Thymus (tissue), 11 donors: ENCODE measurements around the gene TRPM1. TPM values are rescaled to one million over a fixed set of nuclear protein-coding genes. Genes with fewer than 3 reads are reported as not detected.

Source experiments
- DNase-seq, 9 donors: peaks; one replicate each; pipeline ENCODE4 v3.0.0-alpha.2; 2013; ENCODE audit warnings: low spot score in 9 of 9, low read depth in 6 of 9, missing footprints in 1 of 9
- H3K27ac ChIP-seq, 2 donors: one replicate each; pipeline ENCODE4 v1.5.1; 2013; ENCODE audit warnings: control low read depth in 1 of 2, low read depth in 1 of 2, low read length in 1 of 2, mild to moderate bottlenecking in 1 of 2, moderate library complexity in 1 of 2
- H3K27me3 ChIP-seq, 2 donors: one replicate each; pipeline ENCODE4 v1.5.1; 2013; ENCODE audit warnings: low read length in 1 of 2; ENCODE audit not compliant: control insufficient read depth in 2 of 2, insufficient read depth in 1 of 2
- H3K36me3 ChIP-seq, 2 donors: one replicate each; pipeline ENCODE4 v1.5.1; 2013; ENCODE audit warnings: low read length in 1 of 2, mild to moderate bottlenecking in 1 of 2, moderate library complexity in 1 of 2; ENCODE audit not compliant: control insufficient read depth in 2 of 2, insufficient read depth in 2 of 2
- H3K4me1 ChIP-seq, 2 donors: one replicate each; pipeline ENCODE4 v1.5.1; 2013; ENCODE audit warnings: low read length in 2 of 2; ENCODE audit not compliant: control insufficient read depth in 2 of 2, insufficient read depth in 2 of 2
- H3K4me3 ChIP-seq, 2 donors: one replicate each; pipeline ENCODE4 v1.5.1; 2013; ENCODE audit warnings: low read length in 2 of 2, control low read depth in 1 of 2, mild to moderate bottlenecking in 1 of 2
- H3K9me3 ChIP-seq, 2 donors: one replicate each; pipeline ENCODE4 v1.5.1; 2013; ENCODE audit warnings: low read length in 1 of 2, mild to moderate bottlenecking in 1 of 2; ENCODE audit not compliant: control insufficient read depth in 2 of 2, insufficient read depth in 1 of 2
- WGBS: extraction: QIAGEN DNeasy Blood & Tissue Kit; methylation state at CpG from one replicate; pipeline ENCODE4 v1.1.7; 2013; 5-methylcytosine and 5-hydroxymethylcytosine counted together
- polyA plus RNA-seq: library from polyadenylated mRNA; stranded (reverse); fragments of 200-250 nt; gene quantifications from one replicate; pipeline ENCODE4 v1.2.3, GENCODE V29; 2013
- total RNA-seq: library from RNA; stranded (reverse); fragments of 120-200 nt; gene quantifications from one replicate; pipeline ENCODE4 v1.2.4, GENCODE V29; 2013
- donor health status: healthy.

Gene TRPM1
- total and polyA plus RNA-seq, 2 donors: 0.02 to 0.09 TPM

- Histone ChIP-seq H3K9me3 (no peaks in the 10 kb centered on the region), H3K27me3 (no peaks in the 10 kb centered on the region), H3K4me3 (peak overlapping the region; percentile 93 to 97), H3K36me3 (peaks cover 11 to 18% of the 10 kb centered on the region in 2 donors), H3K27ac (peak overlapping the region; percentile 92 to 94), H3K4me1 (peaks cover 18 to 20% of the 10 kb centered on the region in 2 donors)
- DNase-seq: peak in 1 of 9 donors; percentile 43
- WGBS: 4% methylated on average over 24 of the region's 24 CpGs
Observed at GRCh38 chr15:30990446-30991254, 110.9 kb downstream of the TRPM1 start.

GRCh38 chr15:30990036-30990435 lies 111.5 kb downstream of the TRPM1 start:
- Histone ChIP-seq H3K4me3 (peak overlapping the region; percentile 93 to 97), H3K27me3 (no peaks in the 10 kb centered on the region), H3K36me3 (peaks cover 16 to 24% of the 10 kb centered on the region in 2 donors), H3K27ac (peak overlapping the region in 1 of 2 donors; percentile 92), H3K4me1 (peaks cover 19 to 21% of the 10 kb centered on the region in 2 donors), H3K9me3 (no peaks in the 10 kb centered on the region)
- WGBS: 87% methylated on average over 2 of the region's 2 CpGs
- no peak for DNase-seq

GRCh38 chr15:30985081-30985531 lies 116.4 kb downstream of the TRPM1 start:
- Histone ChIP-seq H3K36me3 (peaks cover 36 to 57% of the 10 kb centered on the region in 2 donors), H3K27me3 (no peaks in the 10 kb centered on the region), H3K4me3 (no peak overlapping the region), H3K27ac (no peak overlapping the region), H3K9me3 (no peaks in the 10 kb centered on the region), H3K4me1 (peaks cover 16 to 17% of the 10 kb centered on the region in 2 donors)
- no peak for DNase-seq
- WGBS: 79% methylated on average over 3 of the region's 3 CpGs

- Histone ChIP-seq H3K27ac (no peak overlapping the region), H3K4me3 (no peak overlapping the region), H3K4me1 (peaks cover 11 to 13% of the 10 kb centered on the region in 2 donors), H3K36me3 (peaks cover 41 to 63% of the 10 kb centered on the region in 2 donors), H3K27me3 (no peaks in the 10 kb centered on the region), H3K9me3 (no peaks in the 10 kb centered on the region)
- 93% methylated on average over 6 of the region's 6 CpGs for WGBS
- DNase-seq: no peak
Observed at GRCh38 chr15:30984542-30984941, 117.0 kb downstream of the TRPM1 start.

- DNase-seq: no peak
- no peak overlapping the region for H3K27ac ChIP-seq
- WGBS: 96% methylated on average over 3 of the region's 3 CpGs
- peaks cover 11 to 13% of the 10 kb centered on the region in 2 donors for H3K4me1 ChIP-seq
- H3K9me3 ChIP-seq: no peaks in the 10 kb centered on the region
- no peaks in the 10 kb centered on the region for H3K27me3 ChIP-seq
- peaks cover 42 to 63% of the 10 kb centered on the region in 2 donors for H3K36me3 ChIP-seq
- H3K4me3 ChIP-seq: no peak overlapping the region
Observed at GRCh38 chr15:30984118-30984517, 117.4 kb downstream of the TRPM1 start.

- no peaks in the 10 kb centered on the region for H3K4me1 ChIP-seq
- H3K27ac ChIP-seq: no peak overlapping the region
- WGBS: 88% methylated on average over 5 of the region's 5 CpGs
- H3K36me3 ChIP-seq: peaks cover 22 to 58% of the 10 kb centered on the region in 2 donors
- H3K9me3 ChIP-seq: no peaks in the 10 kb centered on the region
- H3K27me3 ChIP-seq: no peaks in the 10 kb centered on the region
- H3K4me3 ChIP-seq: no peak overlapping the region
- no peak for DNase-seq
Observed at GRCh38 chr15:30979457-30979856, 122.1 kb downstream of the TRPM1 start.

GRCh38 chr15:30978328-30978727 lies 123.2 kb downstream of the TRPM1 start:
- no peaks in the 10 kb centered on the region for H3K4me1 ChIP-seq
- no peak overlapping the region for H3K4me3 ChIP-seq
- H3K27me3 ChIP-seq: no peaks in the 10 kb centered on the region
- no peak for DNase-seq
- no peaks in the 10 kb centered on the region for H3K9me3 ChIP-seq
- H3K36me3 ChIP-seq: peaks cover 25 to 60% of the 10 kb centered on the region in 2 donors
- no peak overlapping the region for H3K27ac ChIP-seq

- no peak overlapping the region for H3K4me3 ChIP-seq
- peaks cover 9 to 52% of the 10 kb centered on the region in 2 donors for H3K36me3 ChIP-seq
- H3K9me3 ChIP-seq: no peaks in the 10 kb centered on the region
- H3K4me1 ChIP-seq: peaks cover 0 to 5% of the 10 kb centered on the region in 2 donors
- 93% methylated on average over 5 of the region's 5 CpGs for WGBS
- H3K27ac ChIP-seq: no peak overlapping the region
- H3K27me3 ChIP-seq: no peaks in the 10 kb centered on the region
- no peak for DNase-seq
Observed at GRCh38 chr15:30974112-30974511, 127.4 kb downstream of the TRPM1 start.

GRCh38 chr15:30973379-30973778 lies 128.1 kb downstream of the TRPM1 start:
- DNase-seq: no peak
- H3K4me1 ChIP-seq: peaks cover 0 to 8% of the 10 kb centered on the region in 2 donors
- peaks cover 9 to 56% of the 10 kb centered on the region in 2 donors for H3K36me3 ChIP-seq
- H3K9me3 ChIP-seq: no peaks in the 10 kb centered on the region
- 99% methylated on average over 4 of the region's 4 CpGs for whole genome bisulfite sequencing
- no peak overlapping the region for H3K4me3 ChIP-seq
- no peaks in the 10 kb centered on the region for H3K27me3 ChIP-seq
- no peak overlapping the region for H3K27ac ChIP-seq
